Cerebellar cortex (tissue), 1 donor: ENCODE results near the gene DCAF7.

ENCODE experiments used
- DNase-seq: peaks from one replicate; pipeline ENCODE4 v3.0.0-alpha.2; 2015; ENCODE audit warnings: low spot score

DCAF7 gene, protein sequence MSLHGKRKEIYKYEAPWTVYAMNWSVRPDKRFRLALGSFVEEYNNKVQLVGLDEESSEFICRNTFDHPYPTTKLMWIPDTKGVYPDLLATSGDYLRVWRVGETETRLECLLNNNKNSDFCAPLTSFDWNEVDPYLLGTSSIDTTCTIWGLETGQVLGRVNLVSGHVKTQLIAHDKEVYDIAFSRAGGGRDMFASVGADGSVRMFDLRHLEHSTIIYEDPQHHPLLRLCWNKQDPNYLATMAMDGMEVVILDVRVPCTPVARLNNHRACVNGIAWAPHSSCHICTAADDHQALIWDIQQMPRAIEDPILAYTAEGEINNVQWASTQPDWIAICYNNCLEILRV

DNA sequence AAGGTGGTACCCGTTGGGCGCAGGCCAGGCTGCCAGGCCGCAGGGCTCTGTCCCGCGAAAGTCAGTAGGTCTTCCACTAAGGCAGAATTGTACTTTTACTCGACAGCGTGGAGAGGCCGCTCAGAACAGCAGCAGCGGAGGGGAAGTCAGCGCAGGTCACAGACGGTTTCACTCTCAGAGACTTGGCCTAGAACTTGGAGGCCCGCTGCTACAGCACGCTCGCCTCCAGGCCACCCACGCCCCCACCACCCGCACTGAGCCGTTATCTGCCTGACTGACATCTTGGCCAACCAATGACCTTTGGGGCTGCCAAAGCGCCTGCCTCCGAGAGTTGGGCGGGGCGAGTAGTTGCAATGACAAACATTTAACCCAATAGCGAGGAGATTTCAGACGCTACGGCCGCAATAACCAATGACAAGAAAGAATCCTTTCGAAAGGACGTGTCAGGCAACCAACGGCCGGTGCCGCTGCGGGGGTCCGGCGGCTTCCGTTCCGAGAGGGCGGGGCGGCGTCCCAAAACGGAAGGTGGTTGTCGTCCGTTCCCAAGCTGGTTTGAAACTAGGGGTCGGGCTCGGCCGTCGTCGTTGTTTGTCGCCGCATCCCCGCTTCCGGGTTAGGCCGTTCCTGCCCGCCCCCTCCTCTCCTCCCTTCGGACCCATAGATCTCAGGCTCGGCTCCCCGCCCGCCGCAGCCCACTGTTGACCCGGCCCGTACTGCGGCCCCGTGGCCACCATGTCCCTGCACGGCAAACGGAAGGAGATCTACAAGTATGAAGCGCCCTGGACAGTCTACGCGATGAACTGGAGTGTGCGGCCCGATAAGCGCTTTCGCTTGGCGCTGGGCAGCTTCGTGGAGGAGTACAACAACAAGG lies at the start of gene DCAF7:
DCAF7 (plus strand) TSS at position 532 of the 871 bp plus-strand sequence; CDS start at position 733, 201 bp downstream.
- DNase-seq, result peak; percentile 100

DNA sequence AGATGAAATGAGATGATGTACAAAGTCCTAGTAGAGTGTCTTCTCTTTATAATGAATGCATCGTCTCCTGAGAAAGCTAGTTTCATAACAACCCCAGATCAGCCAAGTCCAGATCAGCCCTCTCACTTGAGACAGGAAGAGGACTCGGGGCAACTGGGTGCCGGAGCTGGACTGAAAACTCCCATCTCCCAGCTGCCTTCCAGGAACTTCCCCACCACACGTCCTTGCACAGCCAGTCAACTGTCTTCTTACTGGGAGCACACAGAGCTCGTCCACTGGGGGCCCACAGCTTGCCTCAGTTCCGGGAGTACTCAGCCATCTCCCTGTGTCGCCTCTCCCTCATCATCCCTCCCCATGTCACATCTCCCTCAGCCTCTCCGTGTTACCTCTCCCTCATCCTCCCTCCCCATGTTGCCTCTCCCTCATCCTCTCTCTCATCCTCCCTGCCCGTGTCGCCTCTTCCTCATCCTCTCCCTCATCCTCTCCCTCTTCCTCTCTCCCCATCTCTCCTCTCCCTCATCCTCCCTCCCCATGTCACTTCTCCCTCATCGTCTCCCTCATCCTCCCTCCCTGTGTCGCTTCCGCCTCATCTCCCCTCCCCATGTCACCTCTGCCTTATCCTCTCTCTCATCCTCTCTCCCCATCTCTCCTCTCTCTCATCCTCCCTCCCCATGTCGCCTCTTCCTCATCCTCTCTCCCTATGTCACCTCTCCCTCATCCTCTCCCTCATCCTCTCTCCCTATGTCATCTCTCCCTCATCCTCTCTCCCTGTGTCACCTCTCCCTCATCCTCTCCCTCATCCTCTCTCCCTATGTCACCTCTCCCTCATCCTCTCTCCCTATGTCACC lies 49.5 kb upstream of the DCAF7 start:
- DNase-seq, result no peak

DNA sequence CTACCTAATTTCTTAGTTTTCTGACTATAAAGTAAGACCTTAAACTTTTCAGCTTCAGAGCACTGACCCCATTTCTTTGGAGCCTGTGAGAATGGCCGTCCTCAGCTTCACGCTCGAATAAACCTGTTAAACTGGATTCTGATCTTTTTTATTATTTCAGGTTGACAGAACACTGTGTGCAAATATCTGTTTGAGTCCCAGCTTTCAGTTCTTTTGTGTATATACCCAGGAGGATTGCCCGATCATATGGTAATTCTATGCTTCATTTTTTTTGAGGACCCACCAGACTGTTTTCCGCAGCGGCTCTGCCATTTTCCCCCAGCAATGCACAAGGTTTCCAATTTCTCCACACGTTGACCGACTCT lies 47.0 kb upstream of the DCAF7 start:
- no peak for DNase-seq

DNA sequence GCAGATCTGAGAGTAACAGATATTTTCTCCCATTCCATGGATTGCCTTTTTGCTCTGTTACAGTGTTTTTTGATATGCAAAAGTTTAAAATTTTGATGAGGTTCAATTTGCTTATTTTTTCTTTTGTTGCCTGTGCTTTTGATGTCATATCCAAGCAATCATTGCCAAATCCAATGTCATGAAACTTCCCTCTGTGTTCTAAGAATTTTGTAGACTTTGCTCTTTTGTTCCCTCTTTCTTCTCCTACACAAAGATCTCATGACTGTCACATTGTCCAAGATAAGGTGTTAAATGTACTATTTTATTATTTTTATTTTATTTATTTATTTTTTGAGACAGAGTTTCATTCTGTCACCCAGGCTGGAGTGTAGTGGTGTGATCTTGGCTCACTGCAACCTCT lies 46.0 kb upstream of the DCAF7 start:
- no peak for DNase-seq

DNA sequence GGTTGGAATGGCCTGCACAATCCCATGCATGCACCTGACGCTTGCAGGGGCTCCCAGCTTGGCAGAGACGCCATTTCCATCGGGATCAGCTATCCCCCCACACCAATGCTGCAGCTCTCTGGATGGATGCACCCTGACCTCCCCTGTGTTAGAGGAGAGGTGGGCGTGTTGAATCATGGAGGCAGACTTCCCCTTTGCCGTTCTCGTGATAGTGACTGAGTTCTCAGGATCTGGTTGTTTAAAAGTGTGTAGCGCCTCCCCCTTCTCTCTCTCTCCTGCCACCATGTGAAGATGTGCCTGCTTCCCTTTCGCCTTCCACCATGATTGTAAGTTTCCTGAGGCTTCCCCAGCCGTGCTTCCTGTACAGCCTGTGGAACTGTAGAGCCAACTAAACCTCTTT lies 44.9 kb upstream of the DCAF7 start:
- DNase-seq, result no peak

DNA sequence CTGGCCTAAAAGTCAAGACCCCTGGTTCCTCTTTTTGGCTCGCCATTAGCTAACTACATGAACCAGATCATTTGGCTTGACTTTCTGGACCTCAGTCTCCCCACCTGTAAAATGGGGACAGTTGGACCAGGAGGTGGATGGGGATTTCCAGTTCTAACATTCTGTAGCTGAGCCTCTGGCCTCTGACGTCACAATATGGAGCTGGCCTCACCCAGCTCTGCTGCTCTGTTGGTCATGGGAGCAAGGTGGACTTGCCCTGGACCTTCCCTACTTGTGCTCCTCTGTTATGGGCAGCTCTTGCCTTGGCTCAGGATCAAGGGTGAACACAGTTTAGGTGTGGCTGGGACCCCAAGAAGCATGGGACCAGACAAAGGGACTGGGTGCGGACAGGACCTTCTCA lies 43.6 kb upstream of the DCAF7 start:
- DNase-seq, result no peak

DNA sequence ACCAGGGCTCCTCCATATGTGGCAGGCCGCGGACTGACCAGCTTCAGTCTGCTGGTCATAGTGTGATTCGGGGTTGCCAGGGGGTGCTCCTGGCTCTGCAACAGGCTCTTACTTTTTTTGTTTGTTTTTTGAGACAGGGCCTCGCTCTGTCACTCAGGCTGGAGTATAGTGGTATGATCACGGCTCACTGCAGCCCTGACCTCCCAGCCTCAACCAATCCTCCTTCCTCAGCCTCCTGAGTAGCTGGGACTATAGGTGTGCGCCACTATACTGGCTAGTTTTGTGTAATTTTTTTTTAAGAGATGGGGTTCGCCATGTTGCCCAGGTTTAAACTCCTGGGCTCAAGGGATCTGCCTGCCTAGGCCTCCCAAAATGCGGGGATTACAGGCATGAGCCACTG lies 38.9 kb upstream of the DCAF7 start:
- no peak for DNase-seq

DNA sequence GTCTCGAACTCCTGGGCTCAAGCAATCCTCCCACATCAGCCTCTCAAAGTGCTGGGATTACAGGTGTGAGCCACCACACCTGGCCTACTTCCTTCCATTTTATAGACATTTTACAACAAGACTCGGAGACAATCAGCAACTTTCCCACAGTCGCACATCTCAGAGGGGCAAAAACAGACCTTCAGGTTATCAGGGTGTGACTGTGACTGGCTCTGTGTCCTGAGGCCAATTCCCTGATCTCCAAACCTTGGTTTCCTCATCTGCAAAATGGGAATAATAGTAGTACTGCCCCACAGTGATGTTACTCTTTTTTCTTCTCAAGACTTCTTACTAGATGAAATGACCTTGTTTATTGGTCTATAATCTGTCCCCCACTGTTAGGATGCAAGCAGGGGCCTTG lies 37.9 kb upstream of the DCAF7 start:
- DNase-seq, result no peak

DNA sequence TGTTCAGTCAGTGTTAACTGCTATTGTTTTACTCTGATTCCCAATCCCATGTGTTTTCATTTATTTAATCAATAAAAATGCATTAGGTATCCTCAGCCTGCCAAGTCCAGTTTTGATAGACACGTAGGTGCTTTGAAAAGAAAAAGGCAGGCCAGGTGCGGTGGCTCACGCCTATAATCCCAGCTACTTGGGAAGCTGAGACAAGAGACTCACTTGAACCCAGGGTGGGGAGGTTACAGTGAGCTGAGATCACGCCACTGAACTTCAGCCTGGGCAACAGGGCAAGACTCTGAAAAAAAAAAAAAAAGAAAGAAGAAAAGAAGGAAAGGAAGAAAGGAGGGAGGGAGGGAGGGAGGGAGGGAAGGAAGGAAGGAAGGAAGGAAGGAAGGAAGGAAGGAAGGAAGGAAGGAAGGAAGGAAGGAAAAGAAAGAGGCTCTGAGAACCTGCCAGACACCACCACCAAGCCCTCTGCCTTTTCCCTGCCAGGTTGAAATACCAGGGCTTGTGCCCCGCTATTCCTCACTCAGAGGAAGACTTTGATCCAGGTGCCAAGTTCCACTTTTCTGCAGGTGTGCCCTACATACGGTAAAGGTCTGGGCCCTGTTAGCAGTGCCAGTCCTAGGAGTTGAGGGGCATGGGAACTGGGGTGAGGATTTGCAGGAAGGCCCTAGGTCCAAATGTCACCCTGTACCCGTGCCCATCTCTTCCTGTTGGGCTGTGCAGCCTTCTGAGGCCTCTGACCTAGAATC lies 37.2 kb upstream of the DCAF7 start:
- DNase-seq, result no peak

DNA sequence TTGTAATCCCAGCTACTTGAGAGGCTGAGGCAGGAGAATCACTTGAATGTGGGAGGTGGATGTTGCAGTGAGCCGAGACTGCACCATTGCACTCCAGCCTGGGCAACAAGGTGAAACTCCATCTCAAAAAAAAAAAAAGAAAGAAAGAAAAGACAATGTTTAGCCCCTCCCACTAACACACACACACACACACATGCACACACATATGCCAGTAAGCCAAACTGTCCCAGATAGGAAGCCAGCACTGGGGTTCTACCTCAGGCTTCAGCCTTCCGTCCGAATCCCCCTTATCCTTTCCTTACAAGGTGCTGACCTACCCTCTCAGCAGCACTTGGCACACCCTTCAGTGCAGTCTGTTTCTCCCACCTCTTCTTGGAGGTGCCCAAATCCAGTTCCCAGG lies 35.8 kb upstream of the DCAF7 start:
- no peak for DNase-seq

DNA sequence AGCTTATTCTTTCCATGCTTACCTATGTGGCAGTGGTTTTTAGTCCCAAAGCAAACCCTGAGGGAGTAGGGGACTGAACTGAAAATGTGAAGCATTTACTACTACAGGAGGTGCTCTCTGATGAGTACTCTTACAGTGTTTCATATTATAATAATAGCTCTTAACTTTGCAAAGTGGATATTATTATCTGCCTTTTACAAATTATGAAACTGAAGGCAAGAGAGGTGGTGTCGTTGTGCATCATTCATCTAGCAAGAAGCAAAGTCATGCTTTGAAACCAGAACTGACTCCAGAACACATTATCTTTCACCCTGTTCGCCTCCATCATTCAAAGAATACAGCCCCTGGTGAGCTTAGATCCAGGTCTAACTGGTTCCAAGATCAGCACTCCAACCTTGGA lies 35.3 kb upstream of the DCAF7 start:
- no peak for DNase-seq

DNA sequence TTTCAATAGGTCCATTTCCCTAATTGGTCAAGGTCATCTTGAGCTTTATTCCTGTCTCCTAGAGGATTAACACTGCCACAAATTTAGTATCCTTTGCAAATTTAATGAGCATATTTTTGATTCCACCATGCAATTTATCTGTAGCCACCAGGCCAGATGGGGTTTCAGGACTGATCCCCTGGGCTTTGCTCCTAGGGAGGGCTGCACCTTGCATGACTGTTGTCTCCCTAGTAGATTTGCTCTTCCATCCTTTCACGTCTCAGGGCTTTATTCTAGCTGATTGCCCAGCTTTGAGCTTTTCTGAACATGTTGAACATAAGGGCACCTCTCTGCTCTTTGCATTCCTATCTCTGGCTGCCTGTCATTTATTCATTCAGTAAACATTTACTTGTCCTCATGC lies 34.9 kb upstream of the DCAF7 start:
- DNase-seq, result no peak

DNA sequence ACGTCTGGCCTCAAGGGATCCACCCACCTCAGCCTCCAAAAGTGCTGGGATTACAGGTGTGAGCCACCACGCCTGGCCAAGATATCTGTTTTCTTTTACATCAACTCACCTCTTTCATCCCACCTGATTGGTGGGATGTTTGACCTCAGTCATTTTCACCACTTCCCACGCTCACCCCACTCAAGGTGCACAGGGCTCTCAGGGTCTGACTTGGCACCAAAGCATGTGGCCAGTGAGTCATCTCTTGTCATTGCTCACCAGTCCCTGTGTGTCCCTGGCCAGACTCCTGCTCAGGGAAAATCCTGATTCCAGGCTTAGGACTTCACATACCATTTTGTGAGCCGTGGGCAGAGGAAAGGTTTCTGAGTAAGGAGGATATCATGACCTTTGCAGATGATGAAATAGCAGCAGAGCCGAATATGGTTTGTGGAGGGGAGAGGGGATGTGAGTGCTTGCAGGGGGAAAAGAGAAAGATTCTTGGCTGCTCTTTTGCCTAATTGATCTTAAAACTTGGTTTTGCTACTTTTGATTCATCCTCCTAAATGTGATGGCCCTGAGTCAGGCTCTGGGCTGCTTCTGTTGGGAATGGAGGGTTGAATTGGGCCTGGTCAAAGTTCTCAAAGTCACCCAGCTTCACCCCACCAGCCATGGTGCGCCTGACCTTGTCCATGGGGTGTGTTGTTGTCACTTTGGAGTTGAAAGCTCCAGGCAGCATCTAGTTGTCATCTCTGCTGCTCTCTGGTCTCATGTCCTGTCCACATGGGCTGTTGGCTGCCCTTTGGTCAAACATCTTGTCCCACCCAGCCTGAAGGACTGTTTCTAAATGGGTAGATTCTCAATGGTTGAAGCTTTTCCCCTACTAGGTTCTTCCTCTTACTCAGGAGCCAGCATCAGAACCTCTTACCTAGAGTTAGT lies 33.1 kb upstream of the DCAF7 start:
- DNase-seq, result no peak

DNA sequence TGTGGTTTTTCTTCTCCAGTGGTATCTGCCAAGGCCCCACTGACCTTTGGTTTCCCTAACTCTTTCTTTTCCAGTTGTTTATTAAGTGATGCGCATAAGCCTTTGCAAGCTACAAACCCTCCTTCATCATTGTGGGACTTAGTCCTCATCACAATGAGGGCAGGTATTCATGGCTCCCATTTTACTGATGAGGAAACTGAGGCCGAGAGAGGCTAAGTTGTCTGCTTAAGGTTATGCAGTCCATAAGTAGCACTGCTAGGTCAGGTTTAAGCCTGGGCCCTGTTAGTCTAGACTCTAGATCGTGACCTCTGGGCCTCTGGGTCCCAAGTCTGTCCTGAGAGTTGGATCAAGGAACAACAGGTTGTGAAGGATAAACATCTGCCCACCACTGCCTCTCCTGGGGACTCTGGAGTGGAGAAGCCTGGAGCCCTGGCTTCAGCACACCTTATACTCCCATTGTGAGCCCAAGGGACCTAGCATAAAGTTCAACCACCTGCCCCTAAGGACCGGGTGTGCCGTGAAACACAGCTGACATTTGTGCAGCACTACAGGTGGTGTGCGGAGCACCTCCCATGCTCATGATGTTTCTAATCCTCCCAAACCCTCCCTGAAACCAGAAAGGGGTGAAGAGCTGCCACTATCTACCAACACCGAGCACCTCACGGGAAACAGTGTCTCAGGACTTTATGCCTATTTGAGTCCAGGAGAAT lies 32.3 kb upstream of the DCAF7 start:
- DNase-seq, result no peak

DNA sequence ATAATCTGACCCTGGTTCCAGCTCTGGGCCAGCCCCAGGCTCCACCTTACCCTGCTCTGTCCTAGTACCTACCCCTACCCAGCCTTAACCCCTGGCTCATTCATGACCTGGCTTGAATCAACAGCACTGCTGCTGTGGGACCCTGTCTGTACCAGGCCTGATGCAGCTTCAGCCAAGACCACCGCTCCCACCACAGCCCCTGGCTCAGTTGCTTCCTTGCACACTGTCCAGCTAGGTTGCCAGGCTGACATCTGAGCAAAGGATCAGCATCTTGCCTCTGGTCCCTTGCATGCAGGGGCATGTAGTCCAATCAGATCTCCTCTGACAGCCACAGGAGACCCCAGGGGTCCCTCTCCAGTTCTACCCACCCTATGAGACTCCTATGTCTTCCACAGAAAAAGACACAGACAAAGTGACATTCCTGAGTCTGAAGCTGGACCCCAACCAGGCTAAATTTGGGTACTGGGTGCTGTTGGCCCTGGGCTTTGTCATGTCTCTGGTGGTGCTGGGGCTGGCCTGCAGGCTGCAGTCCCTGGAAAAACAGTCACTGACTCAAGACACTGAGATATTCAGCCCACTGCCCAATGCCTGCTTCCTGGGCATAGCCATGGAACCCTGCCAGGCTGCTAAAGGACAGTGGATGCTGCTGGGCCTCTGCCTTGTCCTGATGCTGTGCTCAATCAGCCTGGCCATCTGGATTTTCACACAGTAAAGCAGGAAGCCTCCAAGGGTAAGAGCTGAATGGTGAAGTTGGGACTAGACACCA lies 31.0 kb upstream of the DCAF7 start:
- no peak for DNase-seq

DNA sequence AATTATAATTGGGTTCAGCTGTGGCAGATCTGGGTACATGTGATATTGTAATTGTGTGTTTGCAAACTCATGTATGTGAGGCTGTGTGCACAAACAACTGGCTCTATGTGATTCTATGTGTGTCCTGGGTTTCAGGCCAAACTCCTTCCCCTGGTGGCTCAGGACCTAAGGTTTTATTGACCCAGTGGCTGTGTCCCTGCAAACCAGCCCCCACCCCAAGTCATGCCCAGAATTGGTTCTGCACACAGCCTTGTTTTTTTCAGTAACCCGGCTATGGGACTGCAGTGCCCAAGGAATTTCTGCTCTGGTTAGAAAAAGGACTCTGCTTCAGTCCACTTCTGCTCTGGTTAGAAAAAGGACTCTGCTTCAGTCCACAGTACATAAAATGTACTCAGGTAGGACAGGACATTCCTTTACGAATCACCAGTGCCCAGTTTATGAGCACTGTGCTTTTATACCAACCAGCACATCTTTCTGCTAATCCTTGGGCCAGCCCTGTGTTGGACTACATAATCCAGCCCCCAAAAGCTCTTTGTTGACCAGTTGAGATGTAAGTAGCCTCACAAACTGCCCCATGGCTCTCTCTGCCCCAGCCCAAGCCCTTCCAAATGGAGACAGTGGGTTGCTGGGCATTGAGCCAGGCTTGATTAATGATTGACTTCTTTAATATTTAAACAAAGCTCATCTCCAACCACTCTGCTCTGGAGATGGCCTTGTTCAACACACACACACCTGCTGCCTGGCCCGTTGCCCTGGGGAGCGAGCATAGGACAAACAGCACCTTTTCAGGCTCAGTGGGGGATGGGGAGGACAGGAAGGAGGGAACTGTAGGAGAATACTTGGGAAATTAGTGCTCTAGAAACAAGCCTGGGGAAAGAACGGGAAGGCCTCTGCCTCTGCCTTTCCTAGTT lies 30.1 kb upstream of the DCAF7 start:
- DNase-seq, result no peak

DNA sequence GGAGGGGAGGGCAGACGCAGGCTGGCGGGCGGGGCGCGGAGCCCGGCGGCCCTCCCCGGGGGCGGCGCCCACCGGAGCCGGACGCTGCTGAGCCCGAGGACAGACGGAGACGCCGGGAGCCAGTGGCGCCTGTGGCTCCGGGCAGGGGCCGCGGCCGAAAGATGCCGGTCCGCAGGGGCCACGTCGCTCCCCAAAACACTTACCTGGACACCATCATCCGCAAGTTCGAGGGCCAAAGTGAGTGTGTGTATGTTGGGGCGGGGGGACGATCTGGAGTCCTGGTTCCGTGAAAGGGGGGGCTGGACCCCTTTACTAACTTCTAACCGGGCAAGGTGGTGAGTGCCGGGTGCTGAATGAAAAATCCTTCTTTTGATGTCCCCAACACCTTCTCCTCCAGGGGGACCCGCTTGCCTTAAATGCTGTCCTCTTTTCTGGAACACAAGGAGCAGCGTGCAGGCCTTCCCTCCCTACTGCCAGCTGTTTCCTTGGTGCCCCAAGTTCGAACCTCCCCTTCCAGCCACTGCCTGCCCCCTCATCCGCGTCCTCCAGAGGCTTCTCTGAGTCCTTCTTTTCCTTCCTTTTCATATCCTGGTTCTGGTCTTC lies 26.9 kb upstream of the DCAF7 start, which contains the start of gene KCNH6:
KCNH6 (plus strand) TSS at position 106 of the 603 bp plus-strand sequence; CDS start at position 162, 56 bp downstream.
- DNase-seq, result peak; percentile 10

DNA sequence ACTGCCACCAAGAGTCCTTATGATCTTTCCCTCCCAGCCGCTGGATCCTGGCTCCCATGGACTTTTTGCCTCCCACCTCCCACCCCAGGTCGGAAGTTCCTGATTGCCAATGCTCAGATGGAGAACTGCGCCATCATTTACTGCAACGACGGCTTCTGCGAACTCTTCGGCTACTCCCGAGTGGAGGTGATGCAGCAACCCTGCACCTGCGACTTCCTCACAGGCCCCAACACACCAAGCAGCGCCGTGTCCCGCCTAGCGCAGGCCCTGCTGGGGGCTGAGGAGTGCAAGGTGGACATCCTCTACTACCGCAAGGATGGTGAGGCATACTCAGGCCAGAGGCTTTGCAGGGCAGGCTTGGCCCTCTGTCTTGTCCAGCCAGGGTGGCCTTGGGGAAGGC lies 26.2 kb upstream of the DCAF7 start:
- no peak for DNase-seq
